H1 (cell line): ENCODE data around the gene TEX2. TPM values are rescaled to one million over a fixed set of nuclear protein-coding genes. Genes with fewer than 3 reads are reported as not detected.

Source experiments
- CTCF ChIA-PET: fragments of 300-600 bp; sonication (Branson Sonifier 250); formaldehyde crosslinking; loops from one replicate; lab custom pipeline; 2021; ENCODE audit not compliant: partially characterized antibody; lab: Charles Lee
- POLR2A ChIA-PET: fragments of 300-600 bp; sonication (Branson Sonifier 250); formaldehyde crosslinking; loops from one replicate; lab custom pipeline; 2021; ENCODE audit warnings: inconsistent platforms; ENCODE audit not compliant: partially characterized antibody; lab: Charles Lee
- DNase-seq, 2 experiments: peaks; one replicate each; pipeline versions ENCODE4 v3.0.0 to v3.0.0-alpha.2; 2010 to 2022; ENCODE audit warnings: low spot score in 2 of 2, low read depth in 1 of 2, mixed read lengths in 1 of 2
- FAIRE-seq: peaks from 2 replicates; lab custom pipeline; 2011; peaks lifted over from hg19 to GRCh38; lab: Jason Lieb, UNC
- H2AFZ ChIP-seq: 2 replicates; pipeline ENCODE4 v1.8.1; 2012; ENCODE audit warnings: low read length, inconsistent platforms
- H2AK5ac ChIP-seq: 2 replicates; pipeline ENCODE4 v1.6.1; 2013; ENCODE audit warnings: low read depth, low read length
- H2BK120ac ChIP-seq: replicated peaks from 2 replicates; pipeline ENCODE3; 2013; ENCODE audit warnings: low read depth, low read length, inconsistent platforms
- H2BK12ac ChIP-seq: 2 replicates; pipeline ENCODE4 v1.6.1; 2013; ENCODE audit warnings: low read depth, low read length
- H2BK15ac ChIP-seq: 2 replicates; pipeline ENCODE4 v1.6.1; 2013; ENCODE audit warnings: low read length
- H2BK20ac ChIP-seq: 2 replicates; pipeline ENCODE4 v1.6.1; 2013; ENCODE audit warnings: low read length
- H2BK5ac ChIP-seq: 2 replicates; pipeline ENCODE4 v1.6.1; 2013; ENCODE audit warnings: low read depth, low read length
- H3K14ac ChIP-seq: 2 replicates; pipeline ENCODE4 v1.6.1; 2013; ENCODE audit warnings: inconsistent platforms; ENCODE audit not compliant: insufficient read length
- H3K18ac ChIP-seq: 2 replicates; pipeline ENCODE4 v1.6.1; 2013; ENCODE audit warnings: low read length; ENCODE audit errors: extremely low read depth
- H3K23ac ChIP-seq: 2 replicates; pipeline ENCODE4 v1.6.1; 2013; ENCODE audit warnings: inconsistent platforms; ENCODE audit not compliant: insufficient read length
- H3K23me2 ChIP-seq: 2 replicates; pipeline ENCODE4 v1.6.1; 2013; ENCODE audit warnings: low read depth, low read length
- H3K27ac ChIP-seq: 2 replicates; pipeline ENCODE4 v1.6.1; 2011; ENCODE audit warnings: low read depth, low read length, inconsistent platforms
- H3K27me3 ChIP-seq, 4 experiments: replicated peaks in 1 of 4; 1 replicate in 1 of 4; 2 replicates in 3 of 4; pipeline versions ENCODE4 v1.6.1 to v1.8.1; 2011 to 2013; ENCODE audit warnings: low read length in 3 of 4, mild to moderate bottlenecking in 3 of 4, inconsistent platforms in 2 of 4, mixed read lengths in 2 of 4, moderate library complexity in 1 of 4; ENCODE audit not compliant: control insufficient read depth in 3 of 4, insufficient read depth in 3 of 4; ENCODE audit errors: extremely low read depth in 1 of 4
- H3K36me3 ChIP-seq, 4 experiments: 2 replicates each; pipeline versions ENCODE4 v1.6.1 to v1.8.1; 2011 to 2013; ENCODE audit warnings: mild to moderate bottlenecking in 4 of 4, low read length in 3 of 4, moderate library complexity in 2 of 4, control low read depth in 1 of 4, inconsistent platforms in 1 of 4; ENCODE audit not compliant: insufficient read depth in 4 of 4, control insufficient read depth in 2 of 4
- H3K4ac ChIP-seq: replicated peaks from 2 replicates; pipeline ENCODE3; 2013; ENCODE audit warnings: low read length, low read depth, mixed read lengths, inconsistent platforms; ENCODE audit not compliant: insufficient read length
- H3K4me1 ChIP-seq, 4 experiments: replicated peaks in 1 of 4; 1 replicate in 1 of 4; 2 replicates in 3 of 4; pipeline versions ENCODE4 v1.6.1 to v1.8.1; 2011 to 2013; ENCODE audit warnings: low read length in 3 of 4, inconsistent platforms in 2 of 4, mixed read lengths in 1 of 4; ENCODE audit not compliant: insufficient read depth in 4 of 4, control insufficient read depth in 3 of 4
- H3K4me2 ChIP-seq, 2 experiments: 2 replicates each; pipeline versions ENCODE4 v1.6.1 to v1.8.1; 2011 to 2013; ENCODE audit warnings: low read depth in 2 of 2, low read length in 2 of 2, control low read depth in 1 of 2, inconsistent platforms in 1 of 2, mild to moderate bottlenecking in 1 of 2; ENCODE audit not compliant: insufficient read depth in 1 of 2
- H3K4me3 ChIP-seq, 4 experiments: fragments of 200-600, 300-600 bp in 1 of 4; sonication (generic), shearing (Covaris generic), sonication (Bioruptor Twin) in 1 of 4; 2 replicates each; pipeline versions ENCODE4 v1.5.1 to v1.8.1; 2011 to 2016; ENCODE audit warnings: low read length in 4 of 4, low read depth in 3 of 4, control low read depth in 2 of 4, inconsistent platforms in 2 of 4, mild to moderate bottlenecking in 2 of 4, mixed read lengths in 1 of 4, moderate library complexity in 1 of 4; ENCODE audit not compliant: insufficient read depth in 2 of 4; ENCODE audit errors: extremely low read depth in 1 of 4
- H3K56ac ChIP-seq: replicated peaks from 2 replicates; pipeline ENCODE3; 2013; ENCODE audit warnings: low read depth, mild to moderate bottlenecking, mixed read lengths, low read length, inconsistent platforms; ENCODE audit not compliant: insufficient read length
- H3K79me1 ChIP-seq: 2 replicates; pipeline ENCODE4 v1.6.1; 2013; ENCODE audit warnings: low read depth, low read length, control low read depth
- H3K79me2 ChIP-seq, 2 experiments: 2 replicates each; pipeline versions ENCODE4 v1.6.1 to v1.8.1; 2012 to 2013; ENCODE audit warnings: low read length in 2 of 2, mild to moderate bottlenecking in 2 of 2, inconsistent platforms in 1 of 2; ENCODE audit not compliant: insufficient read depth in 2 of 2, control insufficient read depth in 1 of 2
- H3K9ac ChIP-seq, 4 experiments: replicated peaks in 1 of 4; 1 replicate in 1 of 4; 2 replicates in 3 of 4; pipeline versions ENCODE4 v1.6.1 to v1.8.1; 2011 to 2013; ENCODE audit warnings: low read depth in 3 of 4, low read length in 3 of 4, control low read depth in 2 of 4, mild to moderate bottlenecking in 2 of 4, moderate library complexity in 2 of 4, inconsistent platforms in 1 of 4; ENCODE audit errors: extremely low read depth in 1 of 4
- H3K9me3 ChIP-seq, 2 experiments: 2 replicates each; pipeline versions ENCODE4 v1.6.1 to v1.8.1; 2012 to 2013; ENCODE audit warnings: mild to moderate bottlenecking in 2 of 2, moderate library complexity in 2 of 2, control low read depth in 1 of 2, inconsistent platforms in 1 of 2, low read depth in 1 of 2, low read length in 1 of 2, mixed read lengths in 1 of 2; ENCODE audit not compliant: insufficient read depth in 2 of 2
- H4K20me1 ChIP-seq, 2 experiments: replicated peaks in 1 of 2; 2 replicates each; pipeline versions ENCODE3 to v1.8.1; 2011 to 2013; ENCODE audit warnings: inconsistent platforms in 2 of 2, low read length in 2 of 2, mild to moderate bottlenecking in 1 of 2; ENCODE audit not compliant: insufficient read depth in 2 of 2, control insufficient read depth in 1 of 2
- H4K5ac ChIP-seq: 2 replicates; pipeline ENCODE4 v1.6.1; 2013; ENCODE audit warnings: low read length, low read depth, mixed read lengths, inconsistent platforms; ENCODE audit not compliant: insufficient read length
- H4K8ac ChIP-seq: 2 replicates; pipeline ENCODE4 v1.8.0; 2013; ENCODE audit warnings: mild to moderate bottlenecking, moderate library complexity, low read length, inconsistent platforms; ENCODE audit not compliant: insufficient read depth; ENCODE audit errors: extremely low read depth
- H4K91ac ChIP-seq: replicated peaks from 2 replicates; pipeline ENCODE3; 2013; ENCODE audit warnings: low read length, mixed read lengths, inconsistent platforms; ENCODE audit not compliant: insufficient read length
- EGR1 ChIP-seq: IDR thresholded peaks from 2 replicates; pipeline ENCODE4 v1.6.1; 2011; ENCODE audit warnings: low read depth, low read length, borderline replicate concordance
- POLR2AphosphoS5 ChIP-seq: IDR thresholded peaks from 2 replicates; pipeline ENCODE4 v1.6.1; 2011; ENCODE audit warnings: low read depth, low read length
- SUZ12 ChIP-seq: fragments of 200-600 bp; sonication (generic); IDR thresholded peaks from 2 replicates; pipeline ENCODE4 v1.6.1; 2012; ENCODE audit warnings: mild to moderate bottlenecking, inconsistent platforms, low read length, moderate library complexity, mixed read lengths
- WGBS, 2 experiments: shearing (Covaris generic) in 1 of 2; methylation state at CpG; one replicate each; pipeline versions ENCODE4 v1.1.6 to v1.1.7; 2013 to 2015; ENCODE audit warnings: low lambda C conversion rate in 2 of 2, mixed read lengths in 2 of 2, inconsistent platforms in 1 of 2, low coverage in 1 of 2, missing lambda C conversion rate in 1 of 2; ENCODE audit not compliant: insufficient replicate concordance in 2 of 2, insufficient coverage in 1 of 2, insufficient read length in 1 of 2; ENCODE audit errors: extremely low coverage in 1 of 2, missing lambda C conversion rate in 1 of 2; 5-methylcytosine and 5-hydroxymethylcytosine counted together
- polyA plus RNA-seq, 7 experiments: library from polyadenylated mRNA; depleted of rRNA in 3 of 7; stranded (reverse) in 5 of 7; unstranded in 2 of 7; fragments of >200 nt in 5 of 7; fragments of 200-250 nt in 2 of 7; gene quantifications; 1 replicate in 5 of 7; 2 replicates in 1 of 7; 4 replicates in 1 of 7; pipeline versions ENCODE4 v1.2.1 to v1.2.3, GENCODE V29; 2011 to 2013; ENCODE audit warnings: missing spikeins in 2 of 7, mixed read lengths in 2 of 7
- total RNA-seq: library from RNA; stranded (reverse); fragmentation: NEBNext Ultra II Directional; extraction: Animal tissue kit (Norgen Biotek cat#: 25700); gene quantifications from 2 replicates; pipeline ENCODE4 v1.2.1, GENCODE V29; 2021

Gene TEX2
- total and polyA plus RNA-seq, 2 of the 8 experiments (the other 6 are each of a cell fraction or from before 2014, with no cell fraction given): 6.1 to 15.6 TPM

DNA sequence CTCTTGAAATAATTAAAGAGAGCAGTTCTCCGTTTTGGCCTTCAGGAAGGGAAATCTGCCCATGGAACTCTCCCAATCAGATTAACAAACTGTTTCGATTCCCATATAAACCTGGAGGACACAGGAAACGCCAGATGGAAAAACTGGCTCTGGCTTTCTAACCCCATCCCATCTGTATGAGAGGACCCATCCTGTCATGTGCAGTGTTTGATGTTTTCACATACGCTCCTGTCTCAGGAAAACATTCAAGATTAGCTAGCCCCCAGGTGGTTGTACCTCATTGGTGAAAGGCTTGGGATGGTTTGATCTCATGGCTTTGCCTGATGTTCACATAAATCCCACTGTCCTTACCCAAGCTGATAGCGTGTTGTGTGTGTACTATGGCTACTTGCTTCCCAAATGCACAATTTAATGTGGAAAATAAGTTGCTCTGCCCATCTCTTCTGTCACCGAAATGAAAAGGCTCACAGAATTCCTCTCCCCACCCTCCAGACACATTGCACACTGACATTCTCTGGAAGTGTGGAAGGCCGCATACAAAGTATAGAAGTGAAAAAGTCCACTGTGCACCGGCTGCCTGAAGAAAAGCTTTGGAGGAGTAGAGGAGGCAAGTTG is 114.9 kb downstream of the TEX2 start:
- no peak overlapping the region for H2AFZ ChIP-seq
- DNase-seq (no peak), FAIRE-seq (no peak)
- peaks cover 0 to 10% of the 10 kb centered on the region in 2 experiments; a peak in 1 of 4 replicates for H3K79me2 ChIP-seq
- H2BK20ac ChIP-seq: no peak overlapping the region
- H2BK5ac ChIP-seq: no peak overlapping the region
- H2AK5ac ChIP-seq: no peak overlapping the region
- no peak overlapping the region for H3K14ac ChIP-seq
- no peak overlapping the region; a peak in 1 of 7 replicates for H3K9ac ChIP-seq
- no peak overlapping the region; the same call in 1 of the 2 replicates for H3K27ac ChIP-seq
- no peak overlapping the region for H4K5ac ChIP-seq
- H2BK15ac ChIP-seq: no peak overlapping the region
- ChIA-PET POLR2A (interaction anchor here (0.6 to 7.3 kb wide), 35 partner anchors 9 to 357 kb away, joined by 3 to 193 read pairs (median 4); partner anchors contain the start of genes ERN1, GH1, ICAM2 and TEX2), CTCF (interaction anchor here (0.8 to 2.5 kb wide), 10 partner anchors 11 to 229 kb away, joined by 3 to 13 read pairs (median 4); partner anchors contain the start of gene GH1)
- H2BK12ac ChIP-seq: no peak overlapping the region
- no peak overlapping the region for H3K23ac ChIP-seq
- H3K18ac ChIP-seq: no peak overlapping the region
- H3K4ac ChIP-seq: no peak overlapping the region
- no peak overlapping the region for H4K8ac ChIP-seq
- no peak overlapping the region for H3K4me3 ChIP-seq
- peaks cover 6% of the 10 kb centered on the region for H3K23me2 ChIP-seq
- H3K4me1 ChIP-seq: peaks cover 0 to 9% (median 3%) of the 10 kb centered on the region in 4 experiments; a peak in 5 of 7 replicates
- 79% methylated on average over 8 of the region's 8 CpGs; no CpG with 5 or more reads in 1 of the 2 experiments for WGBS, 2 experiments
- no peaks in the 10 kb centered on the region for H3K9me3 ChIP-seq
- H2BK120ac ChIP-seq: no peak overlapping the region
- H3K36me3 ChIP-seq: peaks cover 0 to 21% (median 4%) of the 10 kb centered on the region in 4 experiments; a peak in 6 of 8 replicates
- H4K20me1 ChIP-seq: peaks cover 0 to 4% of the 10 kb centered on the region in 2 experiments
- H4K91ac ChIP-seq: no peak overlapping the region
- no peak overlapping the region for H3K56ac ChIP-seq
- no peaks in the 10 kb centered on the region for H3K27me3 ChIP-seq
- peak overlapping the region in 1 of 2 experiments; percentile 91; a peak in 1 of 4 replicates for H3K4me2 ChIP-seq
- no peaks in the 10 kb centered on the region for H3K79me1 ChIP-seq
- TF ChIP-seq EGR1: no peak
- TF ChIP-seq SUZ12: no peak
- peak; percentile 79; the same call in 1 of the 2 replicates for TF ChIP-seq POLR2AphosphoS5
